ENCODE results near the gene KRTAP2-1.

- TF ChIP-seq CTCF (IDR thresholded peaks at IDR 0.05) (no peak), EZH2 (IDR thresholded peaks at IDR 0.05; ENCODE audit: borderline replicate concordance, insufficient read depth, low read depth, low read length, poor library complexity, severe bottlenecking) (no peak)
These were observed 45.3 kb downstream of the KRTAP2-1 start for GRCh38 chr17:41001795-41002194.
